ENCODE results near the gene CMTM8.

GRCh38 chr3:32334675-32335074 is 96.2 kb downstream of the CMTM8 start:
- no peak for TF ChIP-seq POLR2A (IDR thresholded peaks at IDR 0.05; ENCODE audit: low read length)
- TF ChIP-seq GATA1 (IDR thresholded peaks at IDR 0.05; ENCODE audit: low read depth, low read length) = no peak
